HL-60 (cell line): Measurements from ENCODE around the gene MYO5B.

Source experiments
- POLR2AphosphoS5 ChIP-seq: IDR thresholded peaks from 2 replicates; pipeline ENCODE4 v1.6.1; 2012; ENCODE audit warnings: low read depth
- REST ChIP-seq: IDR thresholded peaks from 2 replicates; pipeline ENCODE4 v1.6.1; 2012; ENCODE audit warnings: low read depth; ENCODE audit not compliant: insufficient replicate concordance

GRCh38 chr18:49841236-49842217 is 353.4 kb downstream of the MYO5B start:
- TF ChIP-seq REST (no peak), POLR2AphosphoS5 (no peak)
